HepG2 (cell line): ENCODE data around the gene FAM222B. TPM values are rescaled to one million over a fixed set of nuclear protein-coding genes. Genes with fewer than 3 reads are reported as not detected.

Experiments
- ARID5B ChIP-seq: IDR thresholded peaks from 2 replicates; pipeline ENCODE4 v1.4.0; 2020; ENCODE audit warnings: mild to moderate bottlenecking, missing genetic modification reagents
- ATF2 ChIP-seq: sonication (generic); formaldehyde crosslinking; IDR thresholded peaks from 2 replicates; pipeline ENCODE4 v1.4.0; 2020; ENCODE audit warnings: missing genetic modification reagents
- BATF2 ChIP-seq: sonication (generic); formaldehyde crosslinking; IDR thresholded peaks from 2 replicates; pipeline ENCODE4 v1.8.0; 2022; ENCODE audit warnings: mild to moderate bottlenecking, missing genetic modification reagents, moderate library complexity
- DMAP1 ChIP-seq: IDR thresholded peaks from 2 replicates; pipeline ENCODE4 v1.6.1; 2016
- KLF6 ChIP-seq: IDR thresholded peaks from 2 replicates; pipeline ENCODE4 v1.8.0; 2016; ENCODE audit warnings: missing biosample characterization, missing genetic modification reagents
- NR2F1 ChIP-seq, 2 experiments: fragments of 450-650 bp in 1 of 2; formaldehyde crosslinking in 1 of 2; IDR thresholded peaks; 2 replicates each; pipeline versions ENCODE4 v1.5.0 to v1.6.1; 2016 to 2020; ENCODE audit warnings: mild to moderate bottlenecking in 1 of 2, missing compliant biosample characterization in 1 of 2, missing genetic modification reagents in 1 of 2, moderate library complexity in 1 of 2
- PAWR ChIP-seq: sonication (generic); formaldehyde crosslinking; IDR thresholded peaks from 2 replicates; pipeline ENCODE4 v1.4.0; 2020; ENCODE audit warnings: missing genetic modification reagents, mild to moderate bottlenecking, borderline replicate concordance
- RFXAP ChIP-seq: sonication (generic); formaldehyde crosslinking; IDR thresholded peaks from 2 replicates; pipeline ENCODE4 v1.4.0; 2020; ENCODE audit warnings: missing genetic modification reagents, borderline replicate concordance
- ZHX1 ChIP-seq: sonication (generic); formaldehyde crosslinking; IDR thresholded peaks from 2 replicates; pipeline ENCODE4 v1.8.1; 2022; ENCODE audit warnings: low read depth, mild to moderate bottlenecking, missing genetic modification reagents
- ZNF317 ChIP-seq: sonication (generic); formaldehyde crosslinking; IDR thresholded peaks from 2 replicates; pipeline ENCODE4 v1.5.0; 2020; ENCODE audit warnings: mild to moderate bottlenecking, missing genetic modification reagents
- ZNF326 ChIP-seq: sonication (generic); formaldehyde crosslinking; IDR thresholded peaks from 2 replicates; pipeline ENCODE4 v1.4.0; 2020; ENCODE audit warnings: missing genetic modification reagents, borderline replicate concordance
- ZNF337 ChIP-seq: sonication (generic); formaldehyde crosslinking; IDR thresholded peaks from 2 replicates; pipeline ENCODE4 v1.5.1; 2020; ENCODE audit warnings: missing genetic modification reagents, low read depth, mild to moderate bottlenecking, borderline replicate concordance
- ZNF441 ChIP-seq: sonication (generic); formaldehyde crosslinking; IDR thresholded peaks from 2 replicates; pipeline ENCODE4 v1.7.0; 2021; ENCODE audit warnings: missing genetic modification reagents, borderline replicate concordance
- ZNF616 ChIP-seq: sonication (generic); formaldehyde crosslinking; IDR thresholded peaks from 2 replicates; pipeline ENCODE4 v1.5.0; 2020; ENCODE audit warnings: low read depth, mild to moderate bottlenecking, missing genetic modification reagents
- ZNF678 ChIP-seq: sonication (generic); formaldehyde crosslinking; IDR thresholded peaks from 2 replicates; pipeline ENCODE4 v1.4.0; 2020; ENCODE audit warnings: mild to moderate bottlenecking, missing genetic modification reagents
- ZNF713 ChIP-seq: sonication (generic); formaldehyde crosslinking; IDR thresholded peaks from 2 replicates; pipeline ENCODE4 v1.4.0; 2020; ENCODE audit warnings: mild to moderate bottlenecking, missing genetic modification reagents
- ZNF746 ChIP-seq: sonication (generic); formaldehyde crosslinking; IDR thresholded peaks from 2 replicates; pipeline ENCODE4 v1.8.0; 2022; ENCODE audit warnings: mild to moderate bottlenecking, missing genetic modification reagents
- ZNF768 ChIP-seq: sonication (generic); formaldehyde crosslinking; IDR thresholded peaks from 2 replicates; pipeline ENCODE4 v1.4.0; 2020; ENCODE audit warnings: missing genetic modification reagents
- ZNF816 ChIP-seq: sonication (generic); formaldehyde crosslinking; IDR thresholded peaks from 2 replicates; pipeline ENCODE4 v1.8.0; 2022; ENCODE audit warnings: missing genetic modification reagents, mild to moderate bottlenecking, borderline replicate concordance
- ZNF83 ChIP-seq: sonication (generic); formaldehyde crosslinking; IDR thresholded peaks from 2 replicates; pipeline ENCODE4 v1.4.0; 2020; ENCODE audit warnings: missing genetic modification reagents, mild to moderate bottlenecking, borderline replicate concordance
- polyA plus RNA-seq, 8 experiments: library from polyadenylated mRNA; depleted of rRNA in 3 of 8; stranded (reverse) in 7 of 8; unstranded in 1 of 8; fragments of >200 nt; fragmentation: Illumina TruSeq in 4 of 8; extraction: Trizol in 4 of 8; gene quantifications; 2 replicates each; pipeline versions ENCODE4 v1.2.1 to v1.2.3, GENCODE V29; 2011 to 2016; ENCODE audit warnings: low read depth in 4 of 8, missing spikeins in 1 of 8, mixed read lengths in 1 of 8; ENCODE audit not compliant: insufficient read depth in 1 of 8
- total RNA-seq, 5 experiments: library from RNA; depleted of rRNA; stranded (reverse); fragments of >200 nt; fragmentation: Illumina TruSeq; extraction: Trizol; gene quantifications; 2 replicates each; pipeline ENCODE4 v1.2.3, GENCODE V29; 2016; ENCODE audit warnings: low read depth in 1 of 5

FAM222B gene
- total and polyA plus RNA-seq, 2 of the 13 experiments (the other 11 are each of a cell fraction or from before 2014, with no cell fraction given) = 3.5 to 7.3 TPM

- TF ChIP-seq NR2F1 (CRISPR knock-in tag; IDR thresholded peaks at IDR 0.05) (0 out of 4 replicates have a peak, but pooled peaks of 1 of the 2 experiments have one; percentile 12), ZNF317 (CRISPR knock-in tag) (no peak), ZNF768 (CRISPR knock-in tag) (peak; percentile 30; the same call in 1 of the 2 replicates), BATF2 (CRISPR knock-in tag) (no peak), ZNF337 (no peak), ARID5B (CRISPR knock-in tag) (peak; percentile 22), ZNF441 (CRISPR knock-in tag) (no peak), DMAP1 (CRISPR knock-in tag) (peak; percentile 76), ZNF616 (CRISPR knock-in tag) (no peak), ZNF678 (CRISPR knock-in tag) (0 out of 2 replicates have a peak, but pooled peaks have one; percentile 61), RFXAP (no peak), ZNF713 (CRISPR knock-in tag) (0 out of 2 replicates have a peak, but pooled peaks have one; percentile 63), ZNF83 (CRISPR knock-in tag) (no peak), ZHX1 (CRISPR knock-in tag) (no peak), PAWR (CRISPR knock-in tag) (no peak), ATF2 (CRISPR knock-in tag) (no peak; the same call in 1 of the 2 replicates), ZNF816 (CRISPR knock-in tag) (no peak), ZNF746 (CRISPR knock-in tag) (no peak), ZNF326 (CRISPR knock-in tag) (0 out of 2 replicates have a peak, but pooled peaks have one; percentile 41), KLF6 (no peak; the same call in 1 of the 2 replicates)
Observed at GRCh38 chr17:28728364-28729200, 114.0 kb downstream of the FAM222B start, which contains the start of gene NEK8 (continued).
